Brain pericyte (primary cell): ENCODE measurements around the gene RAP1GDS1.
"Not testable (repeated sequence)": the region's sequence is repeated elsewhere in the genome, so short reads cannot be mapped to it uniquely, and the experiment has no call there.

ENCODE experiments used
- DNase-seq: peaks from one replicate; pipeline ENCODE4 v3.0.0-alpha.2; 2012; ENCODE audit warnings: low read depth, low spot score

RAP1GDS1 gene

GRCh38 chr4:98430708-98431403 lies 169.7 kb downstream of the RAP1GDS1 start:
- DNase-seq = no peak

GRCh38 chr4:98433691-98434090 lies 172.5 kb downstream of the RAP1GDS1 start:
- DNase-seq = no peak

DNA sequence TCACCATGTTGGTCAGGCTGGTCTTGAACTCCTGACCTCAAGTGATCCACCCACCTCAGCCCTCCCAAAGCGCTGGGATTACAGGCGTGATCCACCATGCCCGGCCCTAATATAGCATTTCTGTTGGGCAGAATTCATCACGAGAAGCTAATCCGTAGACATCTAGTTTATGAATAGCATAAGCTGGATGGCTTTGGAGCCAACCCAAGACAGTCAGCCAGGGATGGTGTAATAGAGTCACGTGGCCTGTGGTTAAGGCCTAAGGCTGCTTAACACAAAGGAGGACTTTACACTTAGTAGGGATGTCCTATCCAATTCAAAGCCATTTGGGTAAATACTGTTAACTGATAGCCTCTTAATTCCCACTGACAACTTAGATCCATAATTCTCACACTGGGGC lies 173.6 kb downstream of the RAP1GDS1 start:
- DNase-seq = no peak

DNA sequence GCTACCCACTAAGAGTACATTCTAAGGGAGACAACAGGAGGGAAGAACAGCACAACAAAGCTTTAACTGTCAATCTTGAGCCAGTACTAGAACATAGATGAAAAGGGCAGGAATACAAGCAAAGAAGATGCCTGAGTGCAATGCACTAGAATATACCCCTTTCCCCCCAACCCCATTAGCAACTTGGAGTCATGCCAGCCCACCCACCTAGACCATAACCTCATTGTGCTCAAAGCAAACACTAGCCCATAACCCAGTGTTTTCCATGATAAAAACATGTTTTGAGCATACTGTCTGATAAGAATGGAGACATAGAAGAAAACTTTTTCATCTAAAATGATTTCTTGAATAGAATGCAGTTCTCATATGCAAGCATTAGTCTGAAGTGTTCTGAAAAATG lies 183.2 kb downstream of the RAP1GDS1 start:
- DNase-seq = no peak

- DNase-seq = no peak
Measured at GRCh38 chr4:98446499-98447375, 185.6 kb downstream of the RAP1GDS1 start.

GRCh38 chr4:98447648-98448047 lies 186.5 kb downstream of the RAP1GDS1 start:
- DNase-seq = no peak

DNA sequence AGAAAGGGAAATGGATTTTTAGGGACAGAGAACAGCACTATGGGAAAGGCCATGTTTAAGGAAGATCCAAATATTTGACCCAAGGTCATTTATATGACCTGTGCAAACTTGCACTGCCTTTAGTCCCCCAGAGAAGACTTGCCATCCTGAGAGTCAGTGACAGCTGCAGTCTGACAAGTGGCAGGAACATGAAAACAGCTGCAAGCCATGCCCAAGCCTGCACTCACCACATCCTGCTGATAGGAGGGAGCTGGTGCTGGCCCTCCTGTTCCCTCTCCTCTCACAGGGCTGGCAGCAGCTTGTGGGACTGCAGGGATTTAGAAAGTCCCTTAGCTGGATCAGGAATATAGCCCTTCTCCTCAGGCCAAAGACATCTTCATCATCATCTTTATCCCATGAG lies 187.7 kb downstream of the RAP1GDS1 start:
- DNase-seq = no peak

DNA sequence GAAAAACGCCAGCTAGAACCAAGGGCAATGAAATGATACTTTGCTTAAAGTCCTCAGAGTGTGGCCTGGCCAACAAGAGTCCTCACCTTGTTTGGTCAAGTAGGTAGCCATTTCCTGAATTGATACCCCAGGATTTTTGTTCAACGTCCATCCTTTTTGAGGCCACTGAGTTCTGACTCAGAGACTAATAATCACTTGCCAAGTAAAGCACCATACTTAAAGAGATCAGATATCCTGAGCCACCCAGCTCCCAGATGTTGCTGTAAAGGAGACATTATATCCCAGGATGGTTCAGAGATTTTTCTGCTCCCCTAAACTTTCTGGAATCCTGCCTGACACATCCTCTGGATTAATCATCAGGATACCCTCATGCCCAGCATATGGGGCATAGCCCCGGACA lies 190.9 kb downstream of the RAP1GDS1 start:
- DNase-seq = no peak

GRCh38 chr4:98457422-98457821 lies 196.2 kb downstream of the RAP1GDS1 start:
- not testable (repeated sequence) for DNase-seq

- not testable (repeated sequence) for DNase-seq
Measured at GRCh38 chr4:98461121-98461865, 200.1 kb downstream of the RAP1GDS1 start.

DNA sequence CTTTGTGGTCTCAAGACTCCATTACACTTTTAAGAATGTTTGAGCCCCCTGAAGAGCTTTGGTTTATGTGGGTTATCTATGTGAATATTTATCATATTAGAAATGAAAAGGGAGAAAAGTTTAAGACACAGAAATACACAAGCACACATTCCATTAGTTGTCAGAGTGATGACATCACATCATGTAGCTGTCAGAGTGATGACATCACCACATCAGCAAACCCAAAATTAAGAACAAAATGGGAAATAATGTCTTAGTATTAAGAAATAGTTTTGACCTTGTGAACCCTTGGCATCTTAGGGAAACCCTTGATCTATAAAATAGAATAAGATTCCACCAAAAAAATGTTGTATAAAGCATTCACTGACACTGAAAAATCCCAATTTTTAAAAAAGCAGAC lies 201.3 kb downstream of the RAP1GDS1 start:
- no peak for DNase-seq

DNA sequence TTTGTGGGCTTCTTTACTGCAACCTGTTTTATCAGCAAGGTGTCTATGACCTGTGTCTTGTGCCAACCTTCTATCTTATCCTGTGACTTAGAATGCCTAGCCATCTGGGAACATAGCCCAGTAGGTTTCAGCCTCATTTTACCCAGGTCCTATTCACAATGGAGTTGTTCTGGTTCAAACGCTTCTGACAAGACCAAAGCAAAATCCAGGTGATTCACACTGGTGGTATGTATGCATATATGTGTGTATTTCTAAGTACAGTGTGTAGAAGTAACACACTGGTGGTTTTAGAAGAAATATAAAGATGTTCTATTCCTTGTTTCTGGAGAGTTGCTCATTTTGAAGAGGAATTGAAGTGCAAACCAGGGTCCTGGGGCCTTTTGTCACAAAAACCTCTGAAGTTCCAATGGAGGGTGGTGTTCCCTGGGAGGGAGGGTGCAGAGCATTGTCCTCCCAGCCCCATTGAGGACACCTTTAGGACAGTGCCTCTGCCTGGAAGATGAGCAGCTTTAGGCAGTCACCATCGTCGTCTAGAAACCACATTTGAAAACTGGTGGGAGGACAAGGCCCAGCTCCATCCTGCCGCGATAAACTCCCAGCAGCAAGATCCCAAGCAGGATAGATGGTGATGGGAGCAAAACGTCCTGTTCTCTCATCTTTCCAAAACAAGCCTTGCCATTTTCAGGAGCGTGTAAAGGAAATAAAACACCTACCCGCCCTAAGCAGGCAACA lies 205.8 kb downstream of the RAP1GDS1 start:
- DNase-seq = no peak

- DNase-seq = peak; percentile 78
Measured at GRCh38 chr4:98467627-98468072, 206.5 kb downstream of the RAP1GDS1 start.

DNA sequence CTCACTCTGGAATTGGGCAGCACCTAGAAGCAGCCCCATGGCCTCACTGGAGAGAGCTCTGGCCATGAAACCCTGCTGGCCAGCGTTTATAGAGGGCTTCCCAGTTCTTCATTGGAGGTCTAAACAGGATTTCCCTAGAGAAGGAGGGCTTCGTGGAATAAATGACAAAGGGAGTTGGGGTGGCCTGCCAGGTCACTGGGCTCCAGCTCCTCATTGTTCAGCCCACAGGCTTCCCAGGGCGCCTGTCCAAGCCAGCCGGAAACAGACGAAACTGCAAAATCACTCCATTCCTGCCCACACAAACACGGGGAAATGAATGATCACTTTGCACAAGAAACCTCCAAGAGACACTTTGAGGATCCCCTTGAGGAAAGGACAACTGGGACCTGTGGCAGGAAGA lies 207.5 kb downstream of the RAP1GDS1 start:
- no peak for DNase-seq

- DNase-seq = no peak
Measured at GRCh38 chr4:98469771-98470170, 208.6 kb downstream of the RAP1GDS1 start.

GRCh38 chr4:98470366-98470765 lies 209.2 kb downstream of the RAP1GDS1 start:
- no peak for DNase-seq

DNA sequence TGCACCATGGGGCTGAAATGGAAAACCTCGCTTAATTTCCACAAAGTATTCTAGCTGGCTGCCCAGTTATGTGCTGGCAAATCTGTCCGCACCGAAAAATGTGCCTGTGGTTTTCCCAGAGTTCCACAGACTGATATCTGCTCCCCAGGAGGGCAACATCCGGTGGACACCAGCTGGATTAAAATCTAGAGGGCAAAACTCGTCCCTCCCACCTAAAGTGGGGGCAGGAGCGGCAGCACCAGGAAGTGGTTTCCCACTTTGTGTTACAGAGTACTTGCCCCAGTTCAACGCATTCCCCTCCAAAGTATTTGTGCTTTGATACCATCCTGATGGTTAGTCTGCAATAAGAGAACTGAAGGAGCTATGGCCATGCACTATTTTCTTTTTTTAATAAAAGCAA lies 209.6 kb downstream of the RAP1GDS1 start:
- no peak for DNase-seq

- no peak for DNase-seq
Measured at GRCh38 chr4:98473046-98473445, 211.9 kb downstream of the RAP1GDS1 start.

DNA sequence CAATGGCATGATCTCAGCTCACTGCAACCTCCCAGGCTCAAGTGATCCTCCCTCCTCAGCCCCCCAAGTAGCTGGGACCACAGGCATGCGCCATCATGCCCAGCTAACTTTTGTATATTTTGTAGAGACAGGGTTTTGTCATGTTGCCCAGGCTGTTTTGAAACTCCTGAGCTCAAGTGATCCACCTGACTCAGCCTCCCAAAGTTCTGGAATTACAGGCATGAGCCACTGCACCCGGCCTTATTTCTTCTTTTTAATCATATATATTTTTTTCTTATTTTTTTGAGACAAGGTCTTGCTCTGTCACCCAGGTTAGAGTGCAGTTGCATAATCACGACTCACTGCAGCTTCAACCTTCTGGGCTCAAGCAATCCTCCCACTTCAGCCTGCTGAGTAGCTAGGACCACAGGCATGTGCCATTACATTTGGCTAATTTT lies 213.2 kb downstream of the RAP1GDS1 start:
- no peak for DNase-seq

- no peak for DNase-seq
Measured at GRCh38 chr4:98476891-98477290, 215.7 kb downstream of the RAP1GDS1 start.

DNA sequence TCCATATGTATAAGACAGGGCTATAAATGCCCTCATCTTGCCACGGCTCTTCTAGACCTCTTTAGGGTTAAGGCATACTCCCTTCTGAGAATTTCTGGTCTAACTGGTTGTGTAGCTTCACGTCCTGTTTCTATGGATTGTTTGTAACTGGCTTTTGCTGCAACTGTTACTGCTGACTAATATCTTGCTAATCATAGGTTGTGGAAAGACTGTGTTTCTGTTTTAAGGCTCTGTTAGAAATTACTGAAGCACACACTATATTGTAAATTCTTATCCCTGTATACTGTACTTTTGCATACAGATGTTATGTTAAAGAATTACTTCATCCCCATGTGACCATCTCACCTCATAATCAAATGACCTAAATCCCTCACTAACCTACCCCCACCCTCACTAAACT lies 218.4 kb downstream of the RAP1GDS1 start:
- not testable (repeated sequence) for DNase-seq
